SKM-1 treated with dmso at 0.1 percent for 144 hours (cell line): ENCODE measurements around the gene LRIG1.
"Not testable (repeated sequence)": the region's sequence is repeated elsewhere in the genome, so short reads cannot be mapped to it uniquely, and the experiment has no call there.

Source experiments
- DNase-seq: peaks from one replicate; lab custom pipeline; 2025; ENCODE audit not compliant: unreplicated experiment; lab: John Stamatoyannopoulos, UW

The LRIG1 gene

DNA sequence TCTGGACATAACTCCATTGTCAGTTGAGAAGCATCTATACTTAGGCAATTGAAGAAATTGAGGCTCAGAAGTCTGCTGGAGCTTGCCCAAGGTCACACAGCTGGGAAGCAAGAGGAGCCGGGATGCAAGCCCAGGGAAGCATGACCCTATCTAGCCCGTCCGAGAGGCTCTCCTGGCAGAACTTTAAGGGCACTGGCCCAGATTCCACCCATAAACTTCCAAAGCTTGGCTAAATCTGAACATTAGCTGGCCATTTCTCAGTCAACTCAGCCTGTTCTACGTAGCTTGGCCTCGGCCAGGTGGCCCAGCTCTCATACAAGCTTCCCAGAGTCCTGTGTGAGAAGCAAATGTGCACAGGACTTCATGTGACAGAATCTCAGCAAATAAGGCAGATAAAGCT is 75.8 kb downstream of the LRIG1 start:
- no peak for DNase-seq

DNA sequence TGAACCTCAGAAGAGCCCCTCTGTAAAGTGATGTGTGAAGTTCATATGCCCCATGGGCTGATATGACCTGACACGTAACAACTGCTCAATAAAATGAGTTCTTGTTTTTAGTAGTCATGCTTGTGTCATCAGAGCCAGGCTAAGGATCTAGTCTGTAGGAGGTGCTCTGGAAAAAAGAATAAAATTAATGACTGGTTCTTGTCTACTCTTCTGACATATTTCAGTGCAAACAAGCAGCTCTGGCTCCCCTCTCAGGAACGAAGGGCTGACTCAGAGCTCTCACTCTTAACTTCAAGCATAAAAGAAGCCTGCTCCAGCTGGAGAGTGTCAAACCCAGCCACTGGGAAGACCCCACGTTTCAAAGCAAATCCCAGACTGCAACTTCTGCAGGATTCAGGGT is 77.0 kb downstream of the LRIG1 start:
- DNase-seq: no peak

DNA sequence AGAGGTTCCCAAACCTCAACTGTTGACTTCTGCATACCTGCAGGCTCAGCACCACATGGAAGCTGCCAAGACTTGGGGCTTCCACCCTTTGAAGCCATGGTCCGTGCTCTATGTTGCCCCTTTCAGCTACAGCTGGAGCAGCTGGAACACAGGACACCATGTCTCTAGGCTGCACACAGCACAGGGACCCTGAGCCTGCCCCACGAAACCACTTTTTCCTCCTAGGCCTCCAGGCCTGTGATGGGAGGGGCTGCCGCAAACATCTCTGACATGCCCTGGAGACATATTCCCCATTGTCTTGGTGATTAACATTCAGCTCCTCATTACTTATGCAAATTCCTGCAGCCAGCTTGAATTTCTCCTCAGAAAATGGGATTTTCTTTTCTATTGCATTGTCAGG is 78.9 kb downstream of the LRIG1 start:
- DNase-seq: not testable (repeated sequence)

DNA sequence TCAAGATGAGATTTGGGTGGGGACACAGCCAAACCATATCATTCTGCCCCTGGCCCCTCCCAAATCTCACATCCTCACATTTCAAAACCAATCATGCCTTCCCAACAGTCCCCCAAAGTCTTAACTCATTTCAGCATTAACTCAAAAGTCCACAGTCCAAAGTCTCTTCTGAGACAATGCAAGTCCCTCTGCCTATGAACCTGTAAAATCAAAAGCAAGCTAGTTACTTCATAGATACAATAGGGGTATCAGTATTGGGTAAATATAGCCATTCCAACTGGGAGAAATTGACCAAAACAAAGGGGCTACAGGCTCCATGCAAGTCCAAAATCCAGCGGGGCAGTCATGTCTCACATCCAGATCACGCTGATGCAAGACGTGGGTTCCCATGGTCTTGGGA is 79.7 kb downstream of the LRIG1 start:
- not testable (repeated sequence) for DNase-seq

DNA sequence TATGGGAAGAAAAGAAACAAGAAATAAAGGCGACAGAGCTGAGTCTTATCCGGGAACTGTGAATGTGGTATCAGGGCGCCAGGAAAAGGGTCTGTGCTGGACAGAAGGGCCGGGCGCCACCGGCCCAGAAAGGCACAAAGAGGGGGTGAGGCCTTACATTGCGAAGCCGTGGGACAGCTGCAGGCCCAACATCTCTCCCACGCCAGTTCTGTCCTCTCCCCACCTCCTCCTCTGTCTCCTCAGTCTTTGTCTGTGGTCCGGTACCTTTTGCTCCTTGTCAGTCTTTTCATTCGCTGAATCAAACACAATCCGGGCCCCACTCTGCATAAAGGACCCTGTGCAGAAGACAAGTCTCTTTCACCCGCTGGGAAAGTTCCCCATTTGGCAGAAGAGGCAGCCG is 81.8 kb downstream of the LRIG1 start:
- no peak for DNase-seq

DNA sequence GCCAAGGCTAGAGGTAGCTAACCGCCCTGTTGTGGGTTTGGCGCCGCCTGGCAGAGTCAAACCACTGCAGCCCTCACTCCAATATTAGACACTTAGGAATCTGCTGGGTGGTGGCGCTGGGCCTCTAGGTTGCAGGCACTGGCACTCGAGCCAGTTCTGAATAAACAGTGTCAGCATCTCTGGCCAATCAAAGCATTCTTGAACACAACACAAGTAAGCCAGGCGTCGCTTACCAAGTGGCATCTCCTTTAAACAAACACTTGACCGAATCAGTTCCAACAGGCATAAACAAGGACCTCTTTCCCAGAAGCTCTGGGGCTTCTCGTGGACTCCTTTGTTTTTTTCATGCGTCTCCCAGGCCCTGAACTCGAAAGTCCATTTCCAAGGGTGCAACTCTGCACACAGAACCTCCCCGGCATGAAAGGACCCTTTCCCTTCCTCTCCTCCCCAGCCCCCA is 82.3 kb downstream of the LRIG1 start:
- DNase-seq: no peak

DNA sequence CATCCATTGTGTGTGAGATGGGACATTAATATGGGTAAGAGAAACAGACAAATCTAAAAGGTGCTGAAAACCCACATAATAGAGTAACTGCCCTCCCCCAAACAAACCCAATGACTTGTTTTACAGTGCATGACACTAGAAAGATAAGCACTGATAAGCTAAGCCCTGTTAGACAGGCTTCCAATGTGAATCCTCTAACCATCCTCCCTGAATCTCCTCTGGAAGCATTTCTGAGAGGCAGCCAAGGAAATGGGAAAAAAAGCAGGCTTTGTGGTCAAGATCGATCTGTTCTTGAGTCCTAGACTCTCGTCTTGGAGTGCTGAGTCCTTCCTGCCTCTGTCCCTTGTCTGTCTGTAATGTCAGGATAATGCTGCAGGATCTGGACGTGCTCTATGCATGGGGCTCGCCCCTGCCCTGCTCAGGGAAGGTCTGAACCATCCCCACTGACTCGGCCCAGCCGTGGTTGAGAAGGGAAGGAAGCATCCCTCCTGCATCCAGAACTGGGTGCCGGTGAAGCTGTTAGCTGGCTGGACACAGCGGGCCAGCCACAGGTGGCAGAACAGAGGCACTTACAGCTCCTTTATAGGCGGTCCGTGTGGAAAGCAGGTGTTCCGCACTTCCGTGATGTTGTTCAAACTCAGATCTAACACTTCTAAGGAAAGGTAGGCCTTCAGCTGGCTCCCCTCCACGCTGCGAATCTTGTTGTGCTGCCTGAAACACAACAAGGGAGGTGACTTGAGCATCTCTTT is 84.1 kb downstream of the LRIG1 start:
- DNase-seq: no peak

DNA sequence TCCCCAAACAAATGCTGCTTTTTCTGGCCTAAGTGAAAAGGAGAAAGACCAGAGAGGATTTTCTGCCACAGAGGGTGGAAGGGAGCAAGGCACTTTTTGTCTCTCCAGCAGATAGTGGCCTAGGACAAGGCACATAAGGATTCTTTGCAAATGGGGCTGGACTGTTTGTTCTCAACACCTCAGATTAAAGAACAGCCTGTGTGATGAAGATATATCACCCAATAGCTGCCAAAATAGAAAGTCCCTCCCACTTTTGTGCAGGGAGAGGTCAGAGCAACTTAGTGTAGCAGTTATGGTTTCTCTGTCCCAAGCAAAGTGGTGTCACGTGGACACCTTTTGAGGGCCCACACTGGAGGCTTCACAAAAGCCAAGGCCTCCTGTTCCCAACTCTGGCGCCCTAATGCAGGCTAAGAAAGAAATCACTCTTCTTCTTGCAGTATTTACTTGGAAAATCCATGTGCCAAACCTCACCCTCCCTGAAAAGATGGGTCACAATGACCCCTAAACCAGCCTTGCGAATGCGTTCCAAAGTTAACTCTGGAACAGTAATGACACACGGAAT is 84.9 kb downstream of the LRIG1 start:
- DNase-seq: no peak

DNA sequence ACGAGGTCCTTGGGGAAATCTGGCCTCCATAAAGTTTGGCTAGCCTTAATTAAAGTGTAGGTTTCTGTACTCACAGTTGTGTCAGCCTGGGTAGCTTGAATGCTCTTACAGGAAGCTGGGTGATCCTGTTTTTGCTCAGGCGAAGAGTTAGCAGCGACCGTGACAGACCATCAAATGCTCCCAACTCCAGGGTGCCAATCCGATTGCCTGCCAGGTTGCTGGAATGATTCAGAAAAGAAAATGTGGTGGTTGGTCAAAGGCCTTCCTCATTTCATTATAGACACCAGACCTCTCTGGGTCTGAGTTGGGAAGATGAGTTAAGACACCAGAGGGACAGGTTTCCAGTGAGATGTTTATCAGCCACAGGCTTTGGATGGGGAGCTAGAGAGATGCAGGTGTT is 86.0 kb downstream of the LRIG1 start:
- no peak for DNase-seq

DNA sequence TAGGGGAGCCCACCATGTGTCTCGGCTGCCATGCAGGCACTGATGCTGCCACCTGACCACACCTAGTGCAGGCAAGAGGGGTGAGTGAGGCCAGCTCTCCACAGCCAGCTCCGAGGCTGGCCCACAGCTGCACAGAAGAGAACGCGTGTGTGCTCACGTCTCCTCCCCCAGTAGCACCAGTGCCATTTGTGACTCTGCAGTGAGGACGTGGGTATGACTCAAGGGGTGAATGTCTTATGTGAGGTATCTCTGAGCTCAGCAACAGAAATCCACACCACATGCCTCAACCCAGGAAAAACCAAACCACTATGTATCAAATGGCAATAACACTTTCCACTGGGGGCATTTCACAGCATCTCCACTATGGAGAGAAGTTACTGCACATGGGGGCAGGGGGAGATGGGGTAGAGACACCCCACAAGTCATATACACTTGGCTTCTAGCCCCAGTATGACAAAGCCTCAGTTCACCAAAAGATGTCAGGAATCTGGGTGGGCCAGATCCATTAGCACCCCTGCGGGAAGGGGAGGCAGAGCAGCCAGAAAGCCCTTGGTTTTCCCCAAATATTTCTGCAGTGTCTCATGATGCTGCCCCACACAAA is 87.6 kb downstream of the LRIG1 start:
- DNase-seq: no peak

DNA sequence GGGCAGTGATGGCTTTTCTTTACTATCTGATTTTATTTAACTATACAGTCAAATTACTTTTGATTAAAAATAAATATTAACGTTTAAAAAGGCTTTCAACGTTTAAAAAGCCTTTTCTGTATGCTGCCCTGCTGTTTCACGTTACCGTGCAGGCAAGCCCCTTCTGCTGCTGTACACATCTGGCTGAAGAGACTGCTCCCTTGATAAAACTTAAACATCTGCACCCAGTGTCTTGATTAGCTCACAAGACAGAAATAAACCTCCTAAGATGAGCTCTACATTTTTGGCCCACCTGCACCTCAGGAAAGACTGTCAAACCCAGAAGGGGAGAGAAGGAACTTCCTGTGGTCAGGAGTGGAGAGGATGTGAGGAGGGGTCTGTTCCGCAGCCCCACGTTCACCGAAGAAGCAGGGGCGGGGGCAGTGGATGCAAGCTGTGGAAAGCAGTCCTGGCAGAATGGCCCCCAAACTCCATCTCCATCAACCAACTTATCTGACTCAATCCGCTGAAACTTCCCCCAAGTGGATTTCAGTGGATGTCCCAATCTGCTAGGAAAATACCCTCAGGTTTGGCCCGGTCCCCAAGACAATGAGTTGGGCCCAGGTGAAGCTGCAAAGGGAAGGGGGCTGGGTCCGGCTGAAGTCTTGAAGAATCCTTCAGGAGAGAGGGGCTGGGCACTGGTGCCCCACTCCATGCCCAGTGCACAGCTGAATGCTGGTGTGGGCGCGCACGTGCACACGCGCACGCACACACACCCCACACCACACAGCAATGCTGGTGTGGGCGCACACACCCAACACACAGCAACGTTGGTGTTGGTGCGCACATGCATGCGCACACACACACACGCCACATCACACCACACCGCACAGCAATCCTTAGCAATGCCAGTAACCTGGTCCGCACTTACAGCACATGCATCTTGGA is 88.6 kb downstream of the LRIG1 start:
- no peak for DNase-seq

DNA sequence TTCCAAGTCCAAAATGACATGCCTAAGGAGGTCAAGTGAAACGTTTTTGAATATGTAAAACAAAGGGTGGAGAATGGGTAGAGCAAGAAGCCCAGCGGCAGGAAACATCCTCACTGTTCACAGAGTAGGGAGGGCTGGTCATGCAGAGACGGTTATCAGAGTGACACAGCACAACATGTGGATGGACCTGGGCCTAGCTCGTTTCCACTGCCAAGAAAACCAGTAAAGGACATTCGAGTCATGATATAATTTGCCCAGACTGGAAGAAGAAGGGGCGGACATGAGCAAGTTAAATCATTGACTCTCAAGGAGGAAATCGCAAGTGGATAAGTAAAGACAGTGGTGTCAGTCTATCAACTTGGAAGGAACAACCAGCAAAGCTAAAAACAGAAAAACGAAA is 89.3 kb downstream of the LRIG1 start:
- DNase-seq: no peak

DNA sequence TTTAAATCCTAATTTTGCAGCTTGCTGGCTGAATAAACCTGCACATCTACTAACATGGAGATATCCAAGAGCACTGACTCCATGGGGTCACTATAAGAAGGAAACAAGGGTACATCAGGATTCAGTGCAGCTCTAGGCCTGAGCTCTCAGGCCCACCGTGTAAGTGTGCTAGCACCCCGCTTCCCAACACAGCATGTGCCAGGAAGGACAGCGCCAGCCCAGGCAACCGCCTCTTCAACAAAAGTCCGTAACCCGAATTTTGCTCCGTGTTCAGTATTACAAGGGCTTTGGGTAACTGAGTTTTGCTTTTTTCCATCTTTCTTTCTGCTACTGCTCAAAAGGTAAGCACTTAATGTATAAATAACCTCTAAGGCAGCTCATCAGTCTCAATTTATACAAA is 89.8 kb downstream of the LRIG1 start:
- no peak for DNase-seq

DNA sequence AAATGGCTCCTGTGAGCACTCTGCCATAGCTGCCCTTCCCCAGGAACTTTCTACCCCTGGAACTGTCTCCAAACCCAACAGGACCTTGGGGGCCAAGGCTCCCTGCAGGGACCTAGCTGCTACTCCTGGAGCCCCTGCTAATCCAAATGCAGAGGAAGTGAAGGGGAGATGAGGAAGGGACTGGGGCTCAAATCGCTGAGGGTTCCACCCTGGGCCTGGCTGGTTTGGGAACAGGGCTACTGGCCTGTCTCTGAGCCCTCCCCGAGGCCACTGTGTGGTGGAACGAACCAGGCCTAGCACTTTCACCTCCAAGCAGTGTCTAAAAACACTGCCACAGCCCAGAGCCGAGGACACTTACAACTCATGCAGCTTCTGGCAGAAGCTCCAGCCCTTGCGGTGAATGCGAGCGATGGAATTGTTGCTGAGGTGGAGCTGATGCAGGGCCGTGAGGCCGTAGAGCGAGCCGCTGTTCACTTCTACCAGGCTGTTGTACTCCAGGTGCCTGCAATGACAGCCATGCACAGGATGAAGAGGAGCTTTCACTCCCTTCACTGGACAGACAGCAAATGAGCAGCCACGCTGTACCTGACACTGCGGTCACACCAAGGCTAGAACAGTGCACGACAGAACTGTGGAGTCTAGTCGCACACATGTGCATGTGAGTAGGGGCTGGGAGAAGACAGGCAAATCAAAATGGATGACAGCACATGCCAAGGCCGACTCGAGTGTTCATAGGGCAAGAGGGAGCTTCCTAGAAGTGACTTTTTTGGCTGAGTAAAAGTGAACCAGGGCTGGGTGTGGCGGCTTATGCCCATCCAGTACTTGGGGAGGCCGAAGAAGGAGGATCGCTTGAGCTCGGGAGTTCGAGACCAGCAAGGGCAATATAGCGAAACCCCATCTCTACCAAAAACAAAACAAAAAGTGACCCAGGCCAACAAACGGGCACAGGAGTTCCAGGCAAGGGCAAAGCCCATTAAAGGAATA is 90.8 kb downstream of the LRIG1 start:
- DNase-seq: no peak

DNA sequence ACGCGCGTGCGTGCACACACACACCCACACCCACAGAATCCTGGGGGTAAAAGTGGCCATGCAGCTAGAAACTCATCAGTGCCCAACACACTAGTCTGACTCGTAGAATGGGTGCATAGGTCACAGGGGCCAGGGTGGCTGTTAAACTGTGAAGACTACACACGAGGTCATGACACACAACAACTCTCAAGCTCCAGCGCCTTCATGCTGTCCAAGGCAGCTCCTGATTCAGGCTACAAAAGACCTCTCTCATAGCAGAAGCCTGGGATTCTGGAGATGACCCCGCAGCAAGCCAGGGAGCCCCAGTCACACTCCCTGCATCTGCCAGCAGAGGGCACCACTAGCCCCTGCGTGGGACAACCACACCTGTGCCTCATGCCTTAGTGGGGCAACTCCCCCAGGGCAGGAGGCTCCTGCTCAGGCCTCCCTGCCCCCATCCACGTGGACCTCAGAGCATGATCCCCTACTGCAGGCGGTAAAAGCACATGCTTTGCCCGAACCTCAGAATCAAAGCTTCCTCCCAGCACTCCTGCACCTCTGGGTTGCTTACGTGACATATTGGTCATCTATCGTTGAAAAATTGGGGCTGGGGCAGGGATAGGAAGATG is 93.1 kb downstream of the LRIG1 start:
- no peak for DNase-seq

DNA sequence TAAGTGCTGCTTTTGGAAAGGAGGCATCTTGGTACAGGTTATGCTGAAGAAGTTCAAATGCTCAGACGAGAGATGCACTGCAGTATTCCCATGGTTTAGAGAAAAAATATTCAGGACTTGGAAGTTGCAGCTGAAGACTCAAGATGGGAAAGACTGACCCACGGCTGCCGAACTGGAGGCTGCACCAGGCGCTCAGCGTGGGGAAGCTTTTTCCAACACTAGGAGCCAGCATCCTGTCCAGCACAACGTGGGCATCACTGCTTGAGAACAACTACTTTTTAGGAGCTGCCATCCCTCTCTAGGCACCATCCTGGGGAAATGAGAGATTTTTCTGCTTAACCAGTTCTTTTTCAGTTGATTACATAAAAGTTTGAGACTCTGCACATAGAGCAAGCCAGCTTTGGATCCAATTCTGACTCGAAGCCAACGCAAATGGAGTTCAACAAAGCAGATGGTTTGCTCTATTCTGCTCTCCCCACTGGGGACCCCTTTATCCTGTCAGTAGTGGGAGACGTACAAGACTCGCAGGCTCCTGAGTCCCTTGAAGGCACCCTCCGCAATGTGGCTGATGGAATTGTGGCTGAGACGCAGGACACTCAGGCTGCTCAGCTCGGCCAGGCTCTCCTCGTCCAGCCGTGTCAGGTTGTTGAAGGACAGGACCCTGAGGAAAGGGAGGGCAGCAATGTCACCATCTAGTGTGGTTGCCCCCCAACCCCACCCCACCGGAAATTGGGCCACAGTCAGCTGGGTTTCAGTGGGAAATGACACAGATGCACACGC is 93.8 kb downstream of the LRIG1 start:
- DNase-seq: no peak

DNA sequence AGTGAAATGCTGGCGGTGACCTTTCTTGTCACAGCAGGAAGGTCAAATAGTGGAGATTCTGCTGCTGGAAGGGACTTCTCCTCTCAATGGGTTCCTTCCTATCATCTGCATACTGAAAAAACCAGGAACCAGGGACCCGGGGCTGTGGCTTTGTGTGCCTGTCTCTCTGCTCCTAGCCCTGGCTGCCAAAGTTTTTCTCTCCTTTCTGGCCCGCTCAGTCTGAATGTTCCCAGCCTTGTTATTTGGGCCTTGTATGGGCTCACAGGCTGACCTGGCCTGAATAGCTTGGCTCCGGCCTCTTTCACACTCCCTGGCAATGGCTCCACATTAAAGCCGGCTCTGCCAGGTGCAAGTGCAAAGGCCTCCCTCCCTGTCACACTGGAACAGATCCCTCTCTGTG is 94.7 kb downstream of the LRIG1 start:
- DNase-seq: no peak

DNA sequence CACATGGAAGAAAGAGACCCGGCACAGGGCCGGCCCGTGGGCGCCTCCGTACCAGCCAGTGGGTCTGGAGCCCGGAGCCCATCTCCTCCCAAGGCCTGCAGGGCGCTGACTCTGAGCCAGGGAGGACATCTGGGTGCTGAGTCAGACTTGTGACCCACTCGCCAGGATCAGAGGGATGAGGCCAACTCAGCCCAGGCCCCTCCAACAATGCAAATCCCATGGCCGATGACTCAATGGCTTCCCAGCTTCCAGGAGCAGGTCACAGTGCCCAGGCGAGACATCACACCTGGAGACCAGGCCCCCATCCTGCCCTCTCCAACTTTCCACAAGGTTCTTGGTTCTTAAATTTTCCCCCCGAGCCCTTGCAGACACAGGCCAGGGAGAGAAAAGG is 95.1 kb downstream of the LRIG1 start:
- DNase-seq: no peak
